Stimulated activated CD4-positive, alpha-beta T cell treated with anti-CD3 and anti-CD28 coated beads, Interleukin-1b, Interleukin-23, amount 100 ng/mL, for 24 hours (primary cell): Measurements from ENCODE around the gene CXorf51B.
"Not testable (repeated sequence)": the region's sequence is repeated elsewhere in the genome, so short reads cannot be mapped to it uniquely, and the experiment has no call there.

Experiments used
- DNase-seq, 4 experiments: peaks; one replicate each; pipeline ENCODE4 v3.0.0-alpha.2; 2020; ENCODE audit warnings: low read depth in 4 of 4, low spot score in 1 of 4

The CXorf51B gene

DNA sequence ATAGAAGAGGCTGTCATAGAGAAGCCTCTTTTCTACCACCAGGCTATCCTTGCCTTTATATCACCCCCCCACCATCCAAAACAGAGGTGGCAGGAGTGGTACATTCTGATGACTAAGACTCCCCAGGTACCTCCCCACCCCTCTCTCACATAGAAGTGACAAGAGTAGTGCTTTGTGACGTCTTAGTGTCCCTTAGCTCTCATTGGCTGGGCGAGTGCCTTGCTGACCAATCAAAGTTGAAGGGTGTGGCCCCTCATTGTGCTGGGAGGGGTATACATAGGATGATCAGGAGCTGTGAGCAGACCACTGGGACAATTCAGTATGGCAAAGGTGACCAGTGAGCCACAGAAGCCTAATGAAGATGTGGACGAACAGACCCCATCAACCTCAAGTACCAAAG is at the start of gene CXorf51B:
Gene CXorf51B (plus strand): TSS at position 301 of the 400 bp plus-strand sequence. CDS start 21 bp downstream, at position 322.
- not testable (repeated sequence) for DNase-seq

DNA sequence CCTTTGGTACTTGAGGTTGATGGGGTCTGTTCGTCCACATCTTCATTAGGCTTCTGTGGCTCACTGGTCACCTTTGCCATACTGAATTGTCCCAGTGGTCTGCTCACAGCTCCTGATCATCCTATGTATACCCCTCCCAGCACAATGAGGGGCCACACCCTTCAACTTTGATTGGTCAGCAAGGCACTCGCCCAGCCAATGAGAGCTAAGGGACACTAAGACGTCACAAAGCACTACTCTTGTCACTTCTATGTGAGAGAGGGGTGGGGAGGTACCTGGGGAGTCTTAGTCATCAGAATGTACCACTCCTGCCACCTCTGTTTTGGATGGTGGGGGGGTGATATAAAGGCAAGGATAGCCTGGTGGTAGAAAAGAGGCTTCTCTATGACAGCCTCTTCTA is 5.1 kb downstream of the CXorf51B start, which contains the start of gene CXorf51A:
Gene CXorf51A (minus strand): TSS at position 101 of the 400 bp plus-strand sequence. CDS start 21 bp downstream, at position 80.
- DNase-seq = not testable (repeated sequence)

DNA sequence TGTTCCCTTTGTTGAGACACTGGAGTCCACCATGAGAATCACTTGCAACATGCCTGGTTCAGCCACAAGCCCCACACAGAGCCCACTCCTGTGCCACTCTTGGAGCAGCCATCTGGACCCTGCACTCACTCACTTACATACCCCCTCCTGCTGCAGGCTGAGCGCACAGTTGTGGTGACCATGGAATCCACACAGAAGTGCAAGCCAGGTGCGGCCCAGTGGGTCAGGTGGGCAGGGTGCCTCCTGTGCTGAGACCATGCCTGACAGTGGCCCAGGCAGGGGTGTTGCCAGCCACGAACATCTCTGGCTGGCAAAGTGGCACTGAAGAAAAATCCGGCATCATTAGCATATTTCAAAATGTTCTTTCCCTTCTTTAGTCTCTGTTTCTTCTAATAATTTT is 22.4 kb downstream of the CXorf51B start:
- DNase-seq = no peak

DNA sequence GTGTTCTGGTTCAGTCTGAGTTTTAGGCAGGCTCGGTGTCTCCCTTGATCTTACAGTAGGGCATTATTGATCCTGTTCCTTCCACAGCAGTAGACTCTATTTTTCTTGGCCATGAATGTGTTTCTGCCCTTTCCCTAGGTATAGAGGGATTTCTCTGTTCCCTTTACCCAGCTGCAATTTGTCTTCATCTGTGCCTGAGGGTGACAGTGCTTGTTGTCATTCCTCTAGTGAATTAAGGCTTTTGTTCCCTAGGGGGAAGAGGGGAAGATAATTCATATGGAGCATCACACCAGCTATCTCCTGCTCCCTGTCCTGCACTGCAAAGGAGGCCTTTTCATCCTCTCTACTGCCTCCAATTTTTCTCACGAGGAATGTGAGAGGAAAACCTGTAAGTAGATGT is 44.7 kb downstream of the CXorf51B start:
- DNase-seq = no peak
